HepG2 (cell line): ENCODE data around the gene IQCC. TPM values are rescaled to one million over a fixed set of nuclear protein-coding genes. Genes with fewer than 3 reads are reported as not detected.

Experiments
- BRD4 ChIP-seq: sonication (generic); formaldehyde crosslinking; IDR thresholded peaks from 2 replicates; pipeline ENCODE4 v1.4.0; 2020; ENCODE audit warnings: missing genetic modification reagents
- CC2D1A ChIP-seq: sonication (generic); formaldehyde crosslinking; IDR thresholded peaks from 2 replicates; pipeline ENCODE4 v1.8.1; 2023; ENCODE audit warnings: mild to moderate bottlenecking, missing genetic modification reagents
- DDIT3 ChIP-seq: sonication (generic); formaldehyde crosslinking; IDR thresholded peaks from 2 replicates; pipeline ENCODE4 v1.4.0; 2020; ENCODE audit warnings: mild to moderate bottlenecking, missing genetic modification reagents
- DMTF1 ChIP-seq: sonication (generic); formaldehyde crosslinking; IDR thresholded peaks from 2 replicates; pipeline ENCODE4 v1.4.0; 2020; ENCODE audit warnings: mild to moderate bottlenecking, missing genetic modification reagents
- PTBP1 ChIP-seq: fragments of 200-400 bp; formaldehyde crosslinking; IDR thresholded peaks from 2 replicates; pipeline ENCODE4 v1.6.1; 2018; ENCODE audit warnings: low read length, low read depth; ENCODE audit not compliant: poor library complexity, severe bottlenecking
- TCF12 ChIP-seq, 2 experiments: fragments of 450-650 bp in 1 of 2; sonication (generic) in 1 of 2; formaldehyde crosslinking in 1 of 2; IDR thresholded peaks; 2 replicates each; pipeline versions ENCODE4 v1.6.1 to v1.8.0; 2017 to 2022; ENCODE audit warnings: antibody characterized with exemption in 1 of 2, mild to moderate bottlenecking in 1 of 2, missing genetic modification reagents in 1 of 2, moderate library complexity in 1 of 2
- TP53 ChIP-seq: sonication (generic); formaldehyde crosslinking; conservative IDR thresholded peaks from 2 replicates; pipeline ENCODE4 v1.4.0; 2020; ENCODE audit warnings: missing genetic modification reagents
- TRIM24 ChIP-seq: sonication (generic); formaldehyde crosslinking; IDR thresholded peaks from 2 replicates; pipeline ENCODE4 v1.8.0; 2022; ENCODE audit warnings: mild to moderate bottlenecking, missing genetic modification reagents
- XBP1 ChIP-seq: sonication (generic); formaldehyde crosslinking; IDR thresholded peaks from 2 replicates; pipeline ENCODE4 v1.5.0; 2020; ENCODE audit warnings: missing genetic modification reagents
- ZBTB2 ChIP-seq: sonication (generic); formaldehyde crosslinking; IDR thresholded peaks from 2 replicates; pipeline ENCODE4 v1.8.0; 2022; ENCODE audit warnings: low read depth, missing genetic modification reagents
- ZNF180 ChIP-seq: sonication (generic); formaldehyde crosslinking; IDR thresholded peaks from 2 replicates; pipeline ENCODE4 v1.4.0; 2020; ENCODE audit warnings: low read depth, missing genetic modification reagents, borderline replicate concordance
- ZNF646 ChIP-seq: sonication (generic); formaldehyde crosslinking; IDR thresholded peaks from 2 replicates; pipeline ENCODE4 v1.9.0; 2021; ENCODE audit warnings: mild to moderate bottlenecking, missing genetic modification reagents
- ZNF678 ChIP-seq: sonication (generic); formaldehyde crosslinking; IDR thresholded peaks from 2 replicates; pipeline ENCODE4 v1.4.0; 2020; ENCODE audit warnings: mild to moderate bottlenecking, missing genetic modification reagents
- ZNF740 ChIP-seq: sonication (generic); formaldehyde crosslinking; IDR thresholded peaks from 2 replicates; pipeline ENCODE4 v1.4.0; 2020; ENCODE audit warnings: missing genetic modification reagents
- ZNF816 ChIP-seq: sonication (generic); formaldehyde crosslinking; IDR thresholded peaks from 2 replicates; pipeline ENCODE4 v1.8.0; 2022; ENCODE audit warnings: missing genetic modification reagents, mild to moderate bottlenecking, borderline replicate concordance
- ZNF891 ChIP-seq: sonication (generic); formaldehyde crosslinking; IDR thresholded peaks from 2 replicates; pipeline ENCODE4 v1.5.0; 2020; ENCODE audit warnings: mild to moderate bottlenecking, missing genetic modification reagents
- ZSCAN22 ChIP-seq: sonication (generic); formaldehyde crosslinking; IDR thresholded peaks from 2 replicates; pipeline ENCODE4 v1.4.0; 2020; ENCODE audit warnings: mild to moderate bottlenecking, missing genetic modification reagents
- ZSCAN29 ChIP-seq: sonication (generic); formaldehyde crosslinking; conservative IDR thresholded peaks from 2 replicates; pipeline ENCODE4 v1.4.0; 2020; ENCODE audit warnings: mild to moderate bottlenecking, missing genetic modification reagents
- polyA plus RNA-seq, 8 experiments: library from polyadenylated mRNA; depleted of rRNA in 3 of 8; stranded (reverse) in 7 of 8; unstranded in 1 of 8; fragments of >200 nt; fragmentation: Illumina TruSeq in 4 of 8; extraction: Trizol in 4 of 8; gene quantifications; 2 replicates each; pipeline versions ENCODE4 v1.2.1 to v1.2.3, GENCODE V29; 2011 to 2016; ENCODE audit warnings: low read depth in 4 of 8, missing spikeins in 1 of 8, mixed read lengths in 1 of 8; ENCODE audit not compliant: insufficient read depth in 1 of 8
- total RNA-seq, 5 experiments: library from RNA; depleted of rRNA; stranded (reverse); fragments of >200 nt; fragmentation: Illumina TruSeq; extraction: Trizol; gene quantifications; 2 replicates each; pipeline ENCODE4 v1.2.3, GENCODE V29; 2016; ENCODE audit warnings: low read depth in 1 of 5

Gene IQCC
- total and polyA plus RNA-seq, 2 of the 13 experiments (the other 11 are each of a cell fraction or from before 2014, with no cell fraction given): 1.7 to 3.0 TPM

- TF ChIP-seq DMTF1 (CRISPR knock-in tag) (no peak), ZNF678 (CRISPR knock-in tag) (no peak; the same call in 1 of the 2 replicates), ZSCAN29 (peak; percentile 32; the same call in 1 of the 2 replicates), ZNF740 (CRISPR knock-in tag) (no peak), TP53 (no peak; the same call in 1 of the 2 replicates), BRD4 (no peak; the same call in 1 of the 2 replicates), PTBP1 (no peak), ZBTB2 (CRISPR knock-in tag) (peak; percentile 94), ZNF891 (CRISPR knock-in tag) (peak; percentile 96), TRIM24 (CRISPR knock-in tag) (no peak), ZNF646 (no peak), ZNF180 (CRISPR knock-in tag) (no peak), DDIT3 (CRISPR knock-in tag) (no peak), ZSCAN22 (CRISPR knock-in tag) (peak; percentile 23; the same call in 1 of the 2 replicates), CC2D1A (CRISPR knock-in tag) (no peak), ZNF816 (CRISPR knock-in tag) (peak; percentile 92; the same call in 1 of the 2 replicates), XBP1 (CRISPR knock-in tag) (no peak), TCF12 (IDR thresholded peaks at IDR 0.05) (no peak), TCF12 (CRISPR knock-in tag; IDR thresholded peaks at IDR 0.05) (0 out of 2 replicates have a peak, but pooled peaks have one; percentile 15)
Observed at GRCh38 chr1:32179443-32180185, 25.9 kb upstream of the IQCC start, which contains the start of gene TXLNA (continued).
